ENCODE measurements around the gene SRP54.

DNA sequence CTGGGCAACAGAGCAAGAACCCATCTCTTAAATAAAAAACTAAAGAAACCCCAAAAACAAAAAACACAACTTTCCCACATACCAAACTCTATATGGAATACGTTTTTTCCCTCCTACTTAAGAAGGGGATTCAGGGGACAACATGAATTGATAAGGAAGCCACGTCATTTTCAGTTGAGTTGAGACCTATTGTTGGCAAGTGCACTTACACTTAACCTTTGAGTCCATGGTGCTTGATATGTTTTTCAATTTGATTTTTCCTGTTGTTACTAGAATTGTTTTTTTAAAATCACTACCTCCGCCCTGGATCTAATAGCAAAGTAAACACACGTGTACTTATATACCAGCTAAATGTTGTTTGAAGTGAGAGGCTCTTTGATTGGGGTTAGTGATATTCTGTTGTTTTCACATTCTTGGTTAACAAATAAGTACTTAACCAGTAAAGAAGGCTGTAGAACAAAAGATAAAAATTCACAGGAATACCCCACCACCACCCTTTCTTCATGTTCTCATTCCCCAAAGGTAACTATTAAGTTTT lies 65.3 kb downstream of the SRP54 start:
- TF ChIP-seq TAF1 (IDR thresholded peaks at IDR 0.05; ENCODE audit: borderline replicate concordance, low read depth, low read length) (no peak), POLR2AphosphoS5 (IDR thresholded peaks at IDR 0.05; ENCODE audit: low read depth, low read length) (no peak)

Data from GM12892 (cell line).